GM12801 (cell line): ENCODE results near the gene EMILIN3.

Source experiments
- TF ChIP-seq, protein P1 (sequence below): IDR thresholded peaks from one replicate; pipeline ENCODE4 v1.5.1; 2011; ENCODE audit warnings: control low read depth; ENCODE audit not compliant: insufficient read length; ENCODE audit errors: extremely low read depth

The EMILIN3 gene

DNA sequence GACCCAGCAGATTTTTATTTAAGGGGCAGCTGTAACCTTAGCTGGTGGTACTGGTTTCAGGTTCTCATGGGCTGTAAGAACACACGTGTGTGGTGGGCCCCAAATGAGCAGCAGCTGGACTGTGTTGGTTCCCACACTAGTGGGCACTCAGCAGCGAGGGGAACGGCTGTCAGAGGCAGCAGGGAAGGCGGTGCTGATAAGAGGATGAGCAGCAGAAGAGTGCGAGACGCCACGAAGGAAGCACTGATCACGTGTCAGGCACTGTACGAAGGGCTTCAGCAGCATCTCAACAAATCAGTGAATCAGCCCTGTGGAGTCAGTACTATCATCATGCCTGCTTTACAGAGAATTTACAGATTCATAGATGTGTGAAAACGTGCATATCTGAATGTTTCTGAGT, 41.0 kb upstream of the EMILIN3 start:
- TF ChIP-seq, protein P1, sequence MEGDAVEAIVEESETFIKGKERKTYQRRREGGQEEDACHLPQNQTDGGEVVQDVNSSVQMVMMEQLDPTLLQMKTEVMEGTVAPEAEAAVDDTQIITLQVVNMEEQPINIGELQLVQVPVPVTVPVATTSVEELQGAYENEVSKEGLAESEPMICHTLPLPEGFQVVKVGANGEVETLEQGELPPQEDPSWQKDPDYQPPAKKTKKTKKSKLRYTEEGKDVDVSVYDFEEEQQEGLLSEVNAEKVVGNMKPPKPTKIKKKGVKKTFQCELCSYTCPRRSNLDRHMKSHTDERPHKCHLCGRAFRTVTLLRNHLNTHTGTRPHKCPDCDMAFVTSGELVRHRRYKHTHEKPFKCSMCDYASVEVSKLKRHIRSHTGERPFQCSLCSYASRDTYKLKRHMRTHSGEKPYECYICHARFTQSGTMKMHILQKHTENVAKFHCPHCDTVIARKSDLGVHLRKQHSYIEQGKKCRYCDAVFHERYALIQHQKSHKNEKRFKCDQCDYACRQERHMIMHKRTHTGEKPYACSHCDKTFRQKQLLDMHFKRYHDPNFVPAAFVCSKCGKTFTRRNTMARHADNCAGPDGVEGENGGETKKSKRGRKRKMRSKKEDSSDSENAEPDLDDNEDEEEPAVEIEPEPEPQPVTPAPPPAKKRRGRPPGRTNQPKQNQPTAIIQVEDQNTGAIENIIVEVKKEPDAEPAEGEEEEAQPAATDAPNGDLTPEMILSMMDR = no peak

DNA sequence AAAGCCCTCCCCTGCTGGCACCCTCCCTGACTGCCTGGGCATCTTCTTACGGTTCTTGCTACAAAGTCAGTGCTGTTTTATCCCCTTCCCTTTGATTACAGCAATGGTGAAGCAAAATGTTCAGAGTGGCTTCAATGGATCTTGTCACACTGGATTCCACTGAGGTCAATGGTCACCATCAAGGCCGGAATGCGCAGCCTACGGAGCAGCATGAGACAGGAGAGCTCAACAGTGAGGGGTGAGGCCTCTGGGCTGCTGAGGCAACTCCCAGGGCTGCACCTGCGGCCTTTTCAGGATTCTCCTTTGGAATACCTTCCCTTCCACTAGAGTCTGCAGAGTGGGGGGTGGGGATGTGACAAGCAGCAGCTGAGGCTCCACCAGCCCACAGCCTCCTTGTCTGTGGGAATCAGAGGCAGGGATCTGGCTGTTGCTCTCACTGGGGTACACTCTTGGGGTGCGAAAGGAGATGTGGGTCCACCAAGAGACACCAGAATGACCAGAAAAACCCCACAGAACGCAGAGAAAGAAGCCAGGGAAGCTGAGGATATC, 40.4 kb upstream of the EMILIN3 start:
- TF ChIP-seq, protein P1 = no peak

DNA sequence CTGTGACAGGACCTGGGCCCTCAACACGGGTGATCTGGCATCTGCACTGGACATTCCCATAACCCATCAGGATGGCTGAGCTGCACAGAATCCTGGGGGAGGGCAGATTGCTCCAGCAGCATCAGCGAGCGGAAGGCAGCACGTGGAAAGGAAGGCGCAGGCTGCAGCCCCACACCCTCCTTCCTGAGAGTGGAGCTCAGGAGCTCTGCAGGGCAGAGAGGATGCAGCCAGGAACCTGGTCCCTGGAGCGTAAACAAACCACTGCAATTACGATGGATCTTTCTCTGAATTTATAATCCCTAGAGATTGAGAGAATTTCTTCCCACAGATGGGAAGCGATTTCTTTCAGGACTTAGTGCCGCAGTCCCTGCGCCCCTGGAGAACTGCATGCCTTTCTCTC, 39.7 kb upstream of the EMILIN3 start:
- TF ChIP-seq, protein P1 = no peak

DNA sequence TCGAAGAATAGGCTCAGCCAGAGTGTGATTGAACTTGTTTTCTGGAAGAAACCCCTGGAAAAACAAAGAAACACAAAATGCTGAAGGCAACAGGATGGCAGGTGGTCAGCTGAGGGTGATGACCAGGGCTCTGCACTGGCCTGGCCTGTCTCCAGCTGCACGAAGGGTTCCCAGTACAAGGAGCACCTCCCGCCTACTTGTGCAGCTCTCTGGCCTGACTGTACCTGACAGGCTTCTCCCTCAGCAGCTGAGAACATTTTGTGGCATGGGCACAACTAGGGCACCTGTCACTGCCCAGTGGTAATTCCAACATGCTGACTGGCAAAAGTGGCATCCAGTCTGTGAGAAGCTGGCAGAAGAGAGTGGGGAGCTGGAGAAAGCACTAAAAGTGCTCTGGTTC, 38.8 kb upstream of the EMILIN3 start:
- TF ChIP-seq, protein P1 = no peak

DNA sequence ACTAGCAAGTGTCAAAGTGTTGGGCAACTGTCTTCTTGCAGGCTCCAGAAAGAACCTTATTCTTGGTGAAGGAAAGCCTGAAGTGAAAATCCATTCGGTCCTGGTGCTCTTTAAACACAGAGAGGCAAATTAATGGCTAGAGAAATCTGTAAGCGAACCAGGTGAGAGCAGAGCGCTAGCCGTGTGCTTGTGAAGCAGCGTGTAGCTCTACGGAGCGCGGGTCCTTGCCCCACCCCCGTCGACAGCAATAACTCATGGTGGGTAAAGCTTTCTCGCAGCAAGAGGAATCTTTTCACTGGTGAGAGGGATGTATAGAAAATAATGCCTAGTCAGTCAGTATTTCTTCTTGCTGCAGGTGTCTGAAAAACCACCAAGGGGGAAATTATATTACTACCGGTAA, 37.0 kb upstream of the EMILIN3 start:
- TF ChIP-seq, protein P1 = no peak

DNA sequence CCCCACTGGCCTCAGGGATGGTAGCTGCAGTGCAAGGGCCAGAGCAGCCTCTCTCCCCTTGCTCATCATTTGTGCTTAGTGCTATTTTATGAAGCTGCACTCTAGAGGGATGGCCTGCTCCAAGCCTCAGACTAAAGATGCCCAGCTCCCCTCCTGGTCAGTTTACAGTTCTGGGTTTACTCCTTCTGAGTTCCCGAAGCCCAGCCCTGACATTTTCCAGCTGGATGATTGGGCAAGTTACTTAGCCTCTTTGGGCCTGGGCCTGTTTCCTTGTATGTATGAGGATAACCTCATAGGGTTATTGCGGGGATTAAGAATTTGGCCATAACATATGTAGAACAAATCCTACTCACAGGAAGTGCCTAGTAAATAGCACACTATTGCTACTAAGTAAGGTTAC, 31.8 kb upstream of the EMILIN3 start:
- TF ChIP-seq, protein P1 = no peak

DNA sequence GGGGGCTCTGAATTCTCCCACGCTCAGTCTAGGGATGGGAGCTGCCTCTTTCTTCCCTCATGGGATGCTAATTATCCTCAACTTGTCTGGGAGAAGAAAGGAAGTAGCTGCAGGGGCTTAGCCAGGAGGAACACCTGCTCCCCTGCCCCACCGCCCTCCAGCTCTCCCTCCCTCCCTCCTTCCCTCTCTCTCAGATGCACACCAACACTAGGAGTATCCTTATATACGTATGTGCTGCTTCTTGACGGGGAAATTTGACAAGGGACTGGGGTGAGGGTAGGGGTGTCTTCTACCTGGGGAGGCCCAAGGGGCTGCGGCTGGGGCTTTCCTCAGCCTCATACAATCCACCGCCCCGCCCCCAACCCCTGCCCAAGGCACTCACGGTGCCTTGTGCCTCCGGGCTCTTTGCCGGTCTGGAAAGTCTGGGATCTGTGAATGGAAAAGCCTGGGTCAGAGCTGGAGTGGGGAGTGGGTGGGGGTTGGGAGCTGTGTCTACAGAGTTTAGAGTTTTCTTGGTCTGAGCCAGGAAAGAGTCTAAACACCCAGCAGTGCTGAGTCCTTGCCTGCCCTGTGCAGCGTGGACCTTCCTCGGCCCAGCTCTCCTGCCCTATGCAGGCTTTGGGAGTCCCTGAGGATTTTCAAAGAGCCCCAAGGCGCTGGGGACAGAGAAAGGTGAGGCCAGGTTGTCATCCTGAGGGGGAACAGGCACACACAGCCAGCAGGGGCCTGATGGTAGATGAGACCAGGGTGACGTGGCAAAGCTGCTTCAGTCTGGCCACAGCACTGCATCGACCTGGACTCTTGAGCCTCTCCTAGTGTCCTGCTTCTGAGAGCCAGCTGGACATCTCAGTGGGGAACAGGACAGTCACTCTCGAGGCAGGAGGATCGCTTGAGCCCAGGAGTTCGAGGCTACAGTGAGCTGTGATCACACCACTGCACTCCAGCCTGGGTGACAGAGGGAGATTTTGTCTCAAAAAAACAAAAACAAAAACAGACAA, 29.3 kb upstream of the EMILIN3 start:
- TF ChIP-seq, protein P1 = no peak
